H1 (cell line): ENCODE results near the gene TLX1. TPM values are rescaled to one million over a fixed set of nuclear protein-coding genes. Genes with fewer than 3 reads are reported as not detected.

Experiments used
- CTCF ChIA-PET: fragments of 300-600 bp; sonication (Branson Sonifier 250); formaldehyde crosslinking; loops from one replicate; lab custom pipeline; 2021; ENCODE audit not compliant: partially characterized antibody; lab: Charles Lee
- POLR2A ChIA-PET: fragments of 300-600 bp; sonication (Branson Sonifier 250); formaldehyde crosslinking; loops from one replicate; lab custom pipeline; 2021; ENCODE audit warnings: inconsistent platforms; ENCODE audit not compliant: partially characterized antibody; lab: Charles Lee
- DNase-seq, 2 experiments: peaks; one replicate each; pipeline versions ENCODE4 v3.0.0 to v3.0.0-alpha.2; 2010 to 2022; ENCODE audit warnings: low spot score in 2 of 2, low read depth in 1 of 2, mixed read lengths in 1 of 2
- FAIRE-seq: peaks from 2 replicates; lab custom pipeline; 2011; peaks lifted over from hg19 to GRCh38; lab: Jason Lieb, UNC
- H2AFZ ChIP-seq: 2 replicates; pipeline ENCODE4 v1.8.1; 2012; ENCODE audit warnings: low read length, inconsistent platforms
- H2AK5ac ChIP-seq: 2 replicates; pipeline ENCODE4 v1.6.1; 2013; ENCODE audit warnings: low read depth, low read length
- H2BK120ac ChIP-seq: replicated peaks from 2 replicates; pipeline ENCODE3; 2013; ENCODE audit warnings: low read depth, low read length, inconsistent platforms
- H2BK12ac ChIP-seq: 2 replicates; pipeline ENCODE4 v1.6.1; 2013; ENCODE audit warnings: low read depth, low read length
- H2BK15ac ChIP-seq: 2 replicates; pipeline ENCODE4 v1.6.1; 2013; ENCODE audit warnings: low read length
- H2BK20ac ChIP-seq: 2 replicates; pipeline ENCODE4 v1.6.1; 2013; ENCODE audit warnings: low read length
- H2BK5ac ChIP-seq: 2 replicates; pipeline ENCODE4 v1.6.1; 2013; ENCODE audit warnings: low read depth, low read length
- H3K14ac ChIP-seq: 2 replicates; pipeline ENCODE4 v1.6.1; 2013; ENCODE audit warnings: inconsistent platforms; ENCODE audit not compliant: insufficient read length
- H3K18ac ChIP-seq: 2 replicates; pipeline ENCODE4 v1.6.1; 2013; ENCODE audit warnings: low read length; ENCODE audit errors: extremely low read depth
- H3K23ac ChIP-seq: 2 replicates; pipeline ENCODE4 v1.6.1; 2013; ENCODE audit warnings: inconsistent platforms; ENCODE audit not compliant: insufficient read length
- H3K23me2 ChIP-seq: 2 replicates; pipeline ENCODE4 v1.6.1; 2013; ENCODE audit warnings: low read depth, low read length
- H3K27ac ChIP-seq: 2 replicates; pipeline ENCODE4 v1.6.1; 2011; ENCODE audit warnings: low read depth, low read length, inconsistent platforms
- H3K27me3 ChIP-seq, 4 experiments: replicated peaks in 1 of 4; 1 replicate in 1 of 4; 2 replicates in 3 of 4; pipeline versions ENCODE4 v1.6.1 to v1.8.1; 2011 to 2013; ENCODE audit warnings: low read length in 3 of 4, mild to moderate bottlenecking in 3 of 4, inconsistent platforms in 2 of 4, mixed read lengths in 2 of 4, moderate library complexity in 1 of 4; ENCODE audit not compliant: control insufficient read depth in 3 of 4, insufficient read depth in 3 of 4; ENCODE audit errors: extremely low read depth in 1 of 4
- H3K36me3 ChIP-seq, 4 experiments: 2 replicates each; pipeline versions ENCODE4 v1.6.1 to v1.8.1; 2011 to 2013; ENCODE audit warnings: mild to moderate bottlenecking in 4 of 4, low read length in 3 of 4, moderate library complexity in 2 of 4, control low read depth in 1 of 4, inconsistent platforms in 1 of 4; ENCODE audit not compliant: insufficient read depth in 4 of 4, control insufficient read depth in 2 of 4
- H3K4ac ChIP-seq: replicated peaks from 2 replicates; pipeline ENCODE3; 2013; ENCODE audit warnings: low read length, low read depth, mixed read lengths, inconsistent platforms; ENCODE audit not compliant: insufficient read length
- H3K4me1 ChIP-seq, 4 experiments: replicated peaks in 1 of 4; 1 replicate in 1 of 4; 2 replicates in 3 of 4; pipeline versions ENCODE4 v1.6.1 to v1.8.1; 2011 to 2013; ENCODE audit warnings: low read length in 3 of 4, inconsistent platforms in 2 of 4, mixed read lengths in 1 of 4; ENCODE audit not compliant: insufficient read depth in 4 of 4, control insufficient read depth in 3 of 4
- H3K4me2 ChIP-seq, 2 experiments: 2 replicates each; pipeline versions ENCODE4 v1.6.1 to v1.8.1; 2011 to 2013; ENCODE audit warnings: low read depth in 2 of 2, low read length in 2 of 2, control low read depth in 1 of 2, inconsistent platforms in 1 of 2, mild to moderate bottlenecking in 1 of 2; ENCODE audit not compliant: insufficient read depth in 1 of 2
- H3K4me3 ChIP-seq, 4 experiments: fragments of 200-600, 300-600 bp in 1 of 4; sonication (generic), shearing (Covaris generic), sonication (Bioruptor Twin) in 1 of 4; 2 replicates each; pipeline versions ENCODE4 v1.5.1 to v1.8.1; 2011 to 2016; ENCODE audit warnings: low read length in 4 of 4, low read depth in 3 of 4, control low read depth in 2 of 4, inconsistent platforms in 2 of 4, mild to moderate bottlenecking in 2 of 4, mixed read lengths in 1 of 4, moderate library complexity in 1 of 4; ENCODE audit not compliant: insufficient read depth in 2 of 4; ENCODE audit errors: extremely low read depth in 1 of 4
- H3K56ac ChIP-seq: replicated peaks from 2 replicates; pipeline ENCODE3; 2013; ENCODE audit warnings: low read depth, mild to moderate bottlenecking, mixed read lengths, low read length, inconsistent platforms; ENCODE audit not compliant: insufficient read length
- H3K79me1 ChIP-seq: 2 replicates; pipeline ENCODE4 v1.6.1; 2013; ENCODE audit warnings: low read depth, low read length, control low read depth
- H3K79me2 ChIP-seq, 2 experiments: 2 replicates each; pipeline versions ENCODE4 v1.6.1 to v1.8.1; 2012 to 2013; ENCODE audit warnings: low read length in 2 of 2, mild to moderate bottlenecking in 2 of 2, inconsistent platforms in 1 of 2; ENCODE audit not compliant: insufficient read depth in 2 of 2, control insufficient read depth in 1 of 2
- H3K9ac ChIP-seq, 4 experiments: replicated peaks in 1 of 4; 1 replicate in 1 of 4; 2 replicates in 3 of 4; pipeline versions ENCODE4 v1.6.1 to v1.8.1; 2011 to 2013; ENCODE audit warnings: low read depth in 3 of 4, low read length in 3 of 4, control low read depth in 2 of 4, mild to moderate bottlenecking in 2 of 4, moderate library complexity in 2 of 4, inconsistent platforms in 1 of 4; ENCODE audit errors: extremely low read depth in 1 of 4
- H3K9me3 ChIP-seq, 2 experiments: 2 replicates each; pipeline versions ENCODE4 v1.6.1 to v1.8.1; 2012 to 2013; ENCODE audit warnings: mild to moderate bottlenecking in 2 of 2, moderate library complexity in 2 of 2, control low read depth in 1 of 2, inconsistent platforms in 1 of 2, low read depth in 1 of 2, low read length in 1 of 2, mixed read lengths in 1 of 2; ENCODE audit not compliant: insufficient read depth in 2 of 2
- H4K20me1 ChIP-seq, 2 experiments: replicated peaks in 1 of 2; 2 replicates each; pipeline versions ENCODE3 to v1.8.1; 2011 to 2013; ENCODE audit warnings: inconsistent platforms in 2 of 2, low read length in 2 of 2, mild to moderate bottlenecking in 1 of 2; ENCODE audit not compliant: insufficient read depth in 2 of 2, control insufficient read depth in 1 of 2
- H4K5ac ChIP-seq: 2 replicates; pipeline ENCODE4 v1.6.1; 2013; ENCODE audit warnings: low read length, low read depth, mixed read lengths, inconsistent platforms; ENCODE audit not compliant: insufficient read length
- H4K8ac ChIP-seq: 2 replicates; pipeline ENCODE4 v1.8.0; 2013; ENCODE audit warnings: mild to moderate bottlenecking, moderate library complexity, low read length, inconsistent platforms; ENCODE audit not compliant: insufficient read depth; ENCODE audit errors: extremely low read depth
- H4K91ac ChIP-seq: replicated peaks from 2 replicates; pipeline ENCODE3; 2013; ENCODE audit warnings: low read length, mixed read lengths, inconsistent platforms; ENCODE audit not compliant: insufficient read length
- BRCA1 ChIP-seq: IDR thresholded peaks from 2 replicates; pipeline ENCODE4 v1.6.1; 2012; ENCODE audit warnings: low read depth, low read length, improper control_type of control experiment
- CBX8 ChIP-seq: fragments of 300-800, 300-1000 bp; sonication (generic); IDR thresholded peaks from 2 replicates; pipeline ENCODE4 v1.7.1; 2016; ENCODE audit warnings: low read depth, low read length, borderline replicate concordance
- EZH2 ChIP-seq: fragments of 200-600 bp; sonication (generic); IDR thresholded peaks from 2 replicates; pipeline ENCODE4 v1.7.1; 2012; ENCODE audit warnings: low read depth, mild to moderate bottlenecking, moderate library complexity, low read length, inconsistent platforms; ENCODE audit not compliant: severe bottlenecking
- PHF8 ChIP-seq: fragments of 200-600 bp; sonication (generic); conservative IDR thresholded peaks from 2 replicates; pipeline ENCODE4 v1.7.1; 2012; ENCODE audit warnings: low read depth, mild to moderate bottlenecking, inconsistent platforms, low read length, moderate library complexity
- POLR2AphosphoS5 ChIP-seq: IDR thresholded peaks from 2 replicates; pipeline ENCODE4 v1.6.1; 2011; ENCODE audit warnings: low read depth, low read length
- POU5F1 ChIP-seq: IDR thresholded peaks from 2 replicates; pipeline ENCODE4 v1.6.1; 2011; ENCODE audit warnings: low read depth, mild to moderate bottlenecking, low read length, moderate library complexity
- RBBP5 ChIP-seq: IDR thresholded peaks from 2 replicates; pipeline ENCODE4 v1.7.1; 2012; ENCODE audit warnings: low read depth, mild to moderate bottlenecking, inconsistent platforms, low read length, moderate library complexity, borderline replicate concordance
- RNF2 ChIP-seq: fragments of 200-900, 300-1000 bp; sonication (generic); IDR thresholded peaks from 2 replicates; pipeline ENCODE4 v1.7.1; 2016; ENCODE audit warnings: borderline replicate concordance, low read depth, mild to moderate bottlenecking, antibody characterized with exemption, low read length; ENCODE audit not compliant: poor library complexity, severe bottlenecking; ENCODE audit errors: missing control alignments
- SRF ChIP-seq: IDR thresholded peaks from 2 replicates; pipeline ENCODE4 v1.6.1; 2011; ENCODE audit warnings: mild to moderate bottlenecking, low read depth, low read length, moderate library complexity
- SUZ12 ChIP-seq: fragments of 200-600 bp; sonication (generic); IDR thresholded peaks from 2 replicates; pipeline ENCODE4 v1.6.1; 2012; ENCODE audit warnings: mild to moderate bottlenecking, inconsistent platforms, low read length, moderate library complexity, mixed read lengths
- TAF1 ChIP-seq: IDR thresholded peaks from 2 replicates; pipeline ENCODE4 v1.6.1; 2011; ENCODE audit warnings: mild to moderate bottlenecking, low read depth, low read length
- WGBS, 2 experiments: shearing (Covaris generic) in 1 of 2; methylation state at CpG; one replicate each; pipeline versions ENCODE4 v1.1.6 to v1.1.7; 2013 to 2015; ENCODE audit warnings: low lambda C conversion rate in 2 of 2, mixed read lengths in 2 of 2, inconsistent platforms in 1 of 2, low coverage in 1 of 2, missing lambda C conversion rate in 1 of 2; ENCODE audit not compliant: insufficient replicate concordance in 2 of 2, insufficient coverage in 1 of 2, insufficient read length in 1 of 2; ENCODE audit errors: extremely low coverage in 1 of 2, missing lambda C conversion rate in 1 of 2; 5-methylcytosine and 5-hydroxymethylcytosine counted together
- polyA plus RNA-seq, 7 experiments: library from polyadenylated mRNA; depleted of rRNA in 3 of 7; stranded (reverse) in 5 of 7; unstranded in 2 of 7; fragments of >200 nt in 5 of 7; fragments of 200-250 nt in 2 of 7; gene quantifications; 1 replicate in 5 of 7; 2 replicates in 1 of 7; 4 replicates in 1 of 7; pipeline versions ENCODE4 v1.2.1 to v1.2.3, GENCODE V29; 2011 to 2013; ENCODE audit warnings: missing spikeins in 2 of 7, mixed read lengths in 2 of 7
- total RNA-seq: library from RNA; stranded (reverse); fragmentation: NEBNext Ultra II Directional; extraction: Animal tissue kit (Norgen Biotek cat#: 25700); gene quantifications from 2 replicates; pipeline ENCODE4 v1.2.1, GENCODE V29; 2021
- TF ChIP-seq, protein P1 (sequence below): IDR thresholded peaks from 2 replicates; pipeline ENCODE4 v1.6.1; 2011; ENCODE audit warnings: low read length, improper control_type of control experiment

TLX1 gene
- total and polyA plus RNA-seq, 2 of the 8 experiments (the other 6 are each of a cell fraction or from before 2014, with no cell fraction given): not detected

DNA sequence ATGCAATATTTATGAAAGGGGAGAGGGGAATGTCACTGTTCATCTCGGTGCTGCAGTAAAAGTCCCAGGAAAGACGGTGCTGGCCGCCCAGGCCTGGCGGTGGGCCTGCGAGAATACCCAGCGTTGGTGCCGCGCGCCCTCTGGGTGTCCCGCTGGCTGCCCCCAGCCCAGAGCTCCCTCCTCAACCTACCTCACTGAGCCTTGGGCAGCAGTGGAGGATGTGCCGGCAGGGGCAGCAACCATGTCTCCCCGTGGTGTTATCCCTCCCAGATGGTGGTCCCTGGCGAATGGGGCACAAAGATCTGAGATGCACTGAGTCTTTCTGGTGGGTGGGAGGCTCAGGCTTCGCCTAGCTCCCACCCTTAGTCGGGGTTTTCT is 9.5 kb upstream of the TLX1 start:
- no peak overlapping the region for H3K56ac ChIP-seq
- no peak overlapping the region for H2BK5ac ChIP-seq
- H3K23ac ChIP-seq: no peak overlapping the region
- WGBS, 2 experiments: 19% methylated on average over 15 of the region's 15 CpGs; no CpG with 5 or more reads in 1 of the 2 experiments
- H3K79me2 ChIP-seq: no peaks in the 10 kb centered on the region
- H2BK12ac ChIP-seq: no peak overlapping the region
- H2AK5ac ChIP-seq: no peak overlapping the region
- H3K14ac ChIP-seq: no peak overlapping the region
- peak overlapping the region in 3 of 4 experiments; percentile 26 to 53 (median 27); a peak in 3 of 8 replicates for H3K4me3 ChIP-seq
- peaks cover 81 to 90% (median 85%) of the 10 kb centered on the region in 4 experiments for H3K27me3 ChIP-seq
- no peak overlapping the region for H3K9ac ChIP-seq
- no peaks in the 10 kb centered on the region for H3K9me3 ChIP-seq
- POLR2A ChIA-PET: no interaction called here
- H2BK15ac ChIP-seq: no peak overlapping the region
- H4K5ac ChIP-seq: no peak overlapping the region
- CTCF ChIA-PET: interaction anchor here (1.0 to 7.4 kb wide), 6 partner anchors 11 to 75 kb away, joined by 3 to 128 read pairs (median 20); partner anchors contain the start of gene TLX1
- H3K4me1 ChIP-seq: peaks cover 0 to 11% (median 5%) of the 10 kb centered on the region in 4 experiments; a peak in 6 of 7 replicates
- H3K18ac ChIP-seq: no peak overlapping the region
- no peak for DNase-seq
- no peak for FAIRE-seq
- H3K79me1 ChIP-seq: peaks cover 3% of the 10 kb centered on the region; the same call in 1 of the 2 replicates
- no peak overlapping the region for H4K91ac ChIP-seq
- H2AFZ ChIP-seq: no peak overlapping the region
- H3K23me2 ChIP-seq: peaks cover 2% of the 10 kb centered on the region; the same call in 1 of the 2 replicates
- H3K4me2 ChIP-seq: peak overlapping the region; percentile 70 to 76; a peak in 2 of 4 replicates
- H3K36me3 ChIP-seq: peaks cover 0 to 3% (median 0%) of the 10 kb centered on the region in 4 experiments; a peak in 1 of 8 replicates
- peaks cover 11 to 16% of the 10 kb centered on the region in 2 experiments for H4K20me1 ChIP-seq
- no peak overlapping the region for H2BK20ac ChIP-seq
- no peak overlapping the region for H4K8ac ChIP-seq
- no peak overlapping the region for H3K4ac ChIP-seq
- no peak overlapping the region for H3K27ac ChIP-seq
- no peak overlapping the region for H2BK120ac ChIP-seq
- TF ChIP-seq POU5F1 (no peak), TAF1 (no peak), POLR2AphosphoS5 (no peak), RBBP5 (no peak), BRCA1 (no peak), RNF2 (peak; percentile 8), EZH2 (peak; percentile 59), CBX8 (no peak), SRF (no peak), SUZ12 (peak; percentile 62; the same call in 1 of the 2 replicates), PHF8 (no peak)
- TF ChIP-seq, protein P1, sequence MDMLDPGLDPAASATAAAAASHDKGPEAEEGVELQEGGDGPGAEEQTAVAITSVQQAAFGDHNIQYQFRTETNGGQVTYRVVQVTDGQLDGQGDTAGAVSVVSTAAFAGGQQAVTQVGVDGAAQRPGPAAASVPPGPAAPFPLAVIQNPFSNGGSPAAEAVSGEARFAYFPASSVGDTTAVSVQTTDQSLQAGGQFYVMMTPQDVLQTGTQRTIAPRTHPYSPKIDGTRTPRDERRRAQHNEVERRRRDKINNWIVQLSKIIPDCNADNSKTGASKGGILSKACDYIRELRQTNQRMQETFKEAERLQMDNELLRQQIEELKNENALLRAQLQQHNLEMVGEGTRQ: no peak
